ENCODE data around the gene LRRC4C. TPM values are rescaled to one million over a fixed set of nuclear protein-coding genes. Genes with fewer than 3 reads are reported as not detected.

Gene LRRC4C
- total and polyA plus RNA-seq, 2 experiments from 2014 or later: 0.35 to 1.1 TPM

- H3K36me3 ChIP-seq (ENCODE audit: insufficient read depth): no peaks in the 10 kb centered on the region
- H3K79me2 ChIP-seq (replicated peaks; ENCODE audit: insufficient read depth): no peaks in the 10 kb centered on the region
- no peak overlapping the region for H3K4me3 ChIP-seq
- no peaks in the 10 kb centered on the region for H3K27me3 ChIP-seq (ENCODE audit: insufficient read depth)
- H3K9me2 ChIP-seq (ENCODE audit: insufficient read depth): no peaks in the 10 kb centered on the region
- H2AFZ ChIP-seq: no peak overlapping the region
- TF ChIP-seq CTCF (conservative IDR thresholded peaks at IDR 0.05; ENCODE audit: low read depth in 2 of 2) (no peak), ZNF331 (CRISPR knock-in tag; IDR thresholded peaks at IDR 0.05; ENCODE audit: low read depth) (no peak), JUNB (IDR thresholded peaks at IDR 0.05; ENCODE audit: unreplicated experiment) (no peak), POLR2AphosphoS5 (IDR thresholded peaks at IDR 0.05; ENCODE audit: low read depth) (no peak), ZNF114 (CRISPR knock-in tag; IDR thresholded peaks at IDR 0.05) (no peak), EZH2 (IDR thresholded peaks at IDR 0.05; ENCODE audit: low read depth, unreplicated experiment) (no peak), STAT1 (IDR thresholded peaks at IDR 0.05; ENCODE audit: unreplicated experiment) (no peak), EZH2phosphoT487 (IDR thresholded peaks at IDR 0.05; ENCODE audit: unreplicated experiment) (no peak), NANOG (IDR thresholded peaks at IDR 0.05; ENCODE audit: borderline replicate concordance) (no peak), CREB1 (CRISPR knock-in tag; IDR thresholded peaks at IDR 0.05; ENCODE audit: low read depth) (no peak)
- TF ChIP-seq, protein P1, sequence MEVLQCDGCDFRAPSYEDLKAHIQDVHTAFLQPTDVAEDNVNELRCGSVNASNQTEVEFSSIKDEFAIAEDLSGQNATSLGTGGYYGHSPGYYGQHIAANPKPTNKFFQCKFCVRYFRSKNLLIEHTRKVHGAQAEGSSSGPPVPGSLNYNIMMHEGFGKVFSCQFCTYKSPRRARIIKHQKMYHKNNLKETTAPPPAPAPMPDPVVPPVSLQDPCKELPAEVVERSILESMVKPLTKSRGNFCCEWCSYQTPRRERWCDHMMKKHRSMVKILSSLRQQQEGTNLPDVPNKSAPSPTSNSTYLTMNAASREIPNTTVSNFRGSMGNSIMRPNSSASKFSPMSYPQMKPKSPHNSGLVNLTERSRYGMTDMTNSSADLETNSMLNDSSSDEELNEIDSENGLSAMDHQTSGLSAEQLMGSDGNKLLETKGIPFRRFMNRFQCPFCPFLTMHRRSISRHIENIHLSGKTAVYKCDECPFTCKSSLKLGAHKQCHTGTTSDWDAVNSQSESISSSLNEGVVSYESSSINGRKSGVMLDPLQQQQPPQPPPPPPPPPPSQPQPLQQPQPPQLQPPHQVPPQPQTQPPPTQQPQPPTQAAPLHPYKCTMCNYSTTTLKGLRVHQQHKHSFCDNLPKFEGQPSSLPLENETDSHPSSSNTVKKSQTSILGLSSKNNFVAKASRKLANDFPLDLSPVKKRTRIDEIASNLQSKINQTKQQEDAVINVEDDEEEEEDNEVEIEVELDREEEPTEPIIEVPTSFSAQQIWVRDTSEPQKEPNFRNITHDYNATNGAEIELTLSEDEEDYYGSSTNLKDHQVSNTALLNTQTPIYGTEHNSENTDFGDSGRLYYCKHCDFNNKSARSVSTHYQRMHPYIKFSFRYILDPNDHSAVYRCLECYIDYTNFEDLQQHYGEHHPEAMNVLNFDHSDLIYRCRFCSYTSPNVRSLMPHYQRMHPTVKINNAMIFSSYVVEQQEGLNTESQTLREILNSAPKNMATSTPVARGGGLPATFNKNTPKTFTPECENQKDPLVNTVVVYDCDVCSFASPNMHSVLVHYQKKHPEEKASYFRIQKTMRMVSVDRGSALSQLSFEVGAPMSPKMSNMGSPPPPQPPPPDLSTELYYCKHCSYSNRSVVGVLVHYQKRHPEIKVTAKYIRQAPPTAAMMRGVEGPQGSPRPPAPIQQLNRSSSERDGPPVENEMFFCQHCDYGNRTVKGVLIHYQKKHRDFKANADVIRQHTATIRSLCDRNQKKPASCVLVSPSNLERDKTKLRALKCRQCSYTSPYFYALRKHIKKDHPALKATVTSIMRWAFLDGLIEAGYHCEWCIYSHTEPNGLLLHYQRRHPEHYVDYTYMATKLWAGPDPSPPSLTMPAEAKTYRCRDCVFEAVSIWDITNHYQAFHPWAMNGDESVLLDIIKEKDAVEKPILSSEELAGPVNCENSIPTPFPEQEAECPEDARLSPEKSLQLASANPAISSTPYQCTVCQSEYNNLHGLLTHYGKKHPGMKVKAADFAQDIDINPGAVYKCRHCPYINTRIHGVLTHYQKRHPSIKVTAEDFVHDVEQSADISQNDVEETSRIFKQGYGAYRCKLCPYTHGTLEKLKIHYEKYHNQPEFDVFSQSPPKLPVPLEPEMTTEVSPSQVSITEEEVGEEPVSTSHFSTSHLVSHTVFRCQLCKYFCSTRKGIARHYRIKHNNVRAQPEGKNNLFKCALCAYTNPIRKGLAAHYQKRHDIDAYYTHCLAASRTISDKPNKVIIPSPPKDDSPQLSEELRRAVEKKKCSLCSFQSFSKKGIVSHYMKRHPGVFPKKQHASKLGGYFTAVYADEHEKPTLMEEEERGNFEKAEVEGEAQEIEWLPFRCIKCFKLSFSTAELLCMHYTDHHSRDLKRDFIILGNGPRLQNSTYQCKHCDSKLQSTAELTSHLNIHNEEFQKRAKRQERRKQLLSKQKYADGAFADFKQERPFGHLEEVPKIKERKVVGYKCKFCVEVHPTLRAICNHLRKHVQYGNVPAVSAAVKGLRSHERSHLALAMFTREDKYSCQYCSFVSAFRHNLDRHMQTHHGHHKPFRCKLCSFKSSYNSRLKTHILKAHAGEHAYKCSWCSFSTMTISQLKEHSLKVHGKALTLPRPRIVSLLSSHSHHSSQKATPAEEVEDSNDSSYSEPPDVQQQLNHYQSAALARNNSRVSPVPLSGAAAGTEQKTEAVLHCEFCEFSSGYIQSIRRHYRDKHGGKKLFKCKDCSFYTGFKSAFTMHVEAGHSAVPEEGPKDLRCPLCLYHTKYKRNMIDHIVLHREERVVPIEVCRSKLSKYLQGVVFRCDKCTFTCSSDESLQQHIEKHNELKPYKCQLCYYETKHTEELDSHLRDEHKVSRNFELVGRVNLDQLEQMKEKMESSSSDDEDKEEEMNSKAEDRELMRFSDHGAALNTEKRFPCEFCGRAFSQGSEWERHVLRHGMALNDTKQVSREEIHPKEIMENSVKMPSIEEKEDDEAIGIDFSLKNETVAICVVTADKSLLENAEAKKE (CRISPR knock-in tag; IDR thresholded peaks at IDR 0.05): no peak
- TF ChIP-seq, protein P2, sequence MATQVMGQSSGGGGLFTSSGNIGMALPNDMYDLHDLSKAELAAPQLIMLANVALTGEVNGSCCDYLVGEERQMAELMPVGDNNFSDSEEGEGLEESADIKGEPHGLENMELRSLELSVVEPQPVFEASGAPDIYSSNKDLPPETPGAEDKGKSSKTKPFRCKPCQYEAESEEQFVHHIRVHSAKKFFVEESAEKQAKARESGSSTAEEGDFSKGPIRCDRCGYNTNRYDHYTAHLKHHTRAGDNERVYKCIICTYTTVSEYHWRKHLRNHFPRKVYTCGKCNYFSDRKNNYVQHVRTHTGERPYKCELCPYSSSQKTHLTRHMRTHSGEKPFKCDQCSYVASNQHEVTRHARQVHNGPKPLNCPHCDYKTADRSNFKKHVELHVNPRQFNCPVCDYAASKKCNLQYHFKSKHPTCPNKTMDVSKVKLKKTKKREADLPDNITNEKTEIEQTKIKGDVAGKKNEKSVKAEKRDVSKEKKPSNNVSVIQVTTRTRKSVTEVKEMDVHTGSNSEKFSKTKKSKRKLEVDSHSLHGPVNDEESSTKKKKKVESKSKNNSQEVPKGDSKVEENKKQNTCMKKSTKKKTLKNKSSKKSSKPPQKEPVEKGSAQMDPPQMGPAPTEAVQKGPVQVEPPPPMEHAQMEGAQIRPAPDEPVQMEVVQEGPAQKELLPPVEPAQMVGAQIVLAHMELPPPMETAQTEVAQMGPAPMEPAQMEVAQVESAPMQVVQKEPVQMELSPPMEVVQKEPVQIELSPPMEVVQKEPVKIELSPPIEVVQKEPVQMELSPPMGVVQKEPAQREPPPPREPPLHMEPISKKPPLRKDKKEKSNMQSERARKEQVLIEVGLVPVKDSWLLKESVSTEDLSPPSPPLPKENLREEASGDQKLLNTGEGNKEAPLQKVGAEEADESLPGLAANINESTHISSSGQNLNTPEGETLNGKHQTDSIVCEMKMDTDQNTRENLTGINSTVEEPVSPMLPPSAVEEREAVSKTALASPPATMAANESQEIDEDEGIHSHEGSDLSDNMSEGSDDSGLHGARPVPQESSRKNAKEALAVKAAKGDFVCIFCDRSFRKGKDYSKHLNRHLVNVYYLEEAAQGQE (IDR thresholded peaks at IDR 0.05; ENCODE audit: unreplicated experiment): no peak
- TF ChIP-seq, protein P3, sequence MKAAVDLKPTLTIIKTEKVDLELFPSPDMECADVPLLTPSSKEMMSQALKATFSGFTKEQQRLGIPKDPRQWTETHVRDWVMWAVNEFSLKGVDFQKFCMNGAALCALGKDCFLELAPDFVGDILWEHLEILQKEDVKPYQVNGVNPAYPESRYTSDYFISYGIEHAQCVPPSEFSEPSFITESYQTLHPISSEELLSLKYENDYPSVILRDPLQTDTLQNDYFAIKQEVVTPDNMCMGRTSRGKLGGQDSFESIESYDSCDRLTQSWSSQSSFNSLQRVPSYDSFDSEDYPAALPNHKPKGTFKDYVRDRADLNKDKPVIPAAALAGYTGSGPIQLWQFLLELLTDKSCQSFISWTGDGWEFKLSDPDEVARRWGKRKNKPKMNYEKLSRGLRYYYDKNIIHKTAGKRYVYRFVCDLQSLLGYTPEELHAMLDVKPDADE (IDR thresholded peaks at IDR 0.05): no peak
- no peak for ATAC-seq
- Mint-ChIP-seq H3K27ac (no peak overlapping the region), H3K4me1 (no peaks in the 10 kb centered on the region), H3K4me3 (no peak overlapping the region), H3K9me3 (no peaks in the 10 kb centered on the region), H3K36me3 (ENCODE audit: low read depth) (no peaks in the 10 kb centered on the region), H3K27me3 (ENCODE audit: insufficient read depth, low read depth, poor library complexity) (no peaks in the 10 kb centered on the region)
- DNase-seq (ENCODE audit: low spot score): no peak
- no peaks in the 10 kb centered on the region for H3K4me1 ChIP-seq (ENCODE audit: insufficient read depth)
- no peak overlapping the region for H3K27ac ChIP-seq (ENCODE audit: low read depth)
- no peaks in the 10 kb centered on the region for H3F3A ChIP-seq (replicated peaks; ENCODE audit: low read depth)
- no peaks in the 10 kb centered on the region for H4K20me1 ChIP-seq (replicated peaks; ENCODE audit: insufficient read depth)
- H3K4me2 ChIP-seq: no peak overlapping the region
These were observed 1189.6 kb downstream of the LRRC4C start for GRCh38 chr11:40269865-40270264.

All from GM23338 (cell line).